ENCODE measurements around the gene SLC6A19.

SLC6A19 gene

DNA sequence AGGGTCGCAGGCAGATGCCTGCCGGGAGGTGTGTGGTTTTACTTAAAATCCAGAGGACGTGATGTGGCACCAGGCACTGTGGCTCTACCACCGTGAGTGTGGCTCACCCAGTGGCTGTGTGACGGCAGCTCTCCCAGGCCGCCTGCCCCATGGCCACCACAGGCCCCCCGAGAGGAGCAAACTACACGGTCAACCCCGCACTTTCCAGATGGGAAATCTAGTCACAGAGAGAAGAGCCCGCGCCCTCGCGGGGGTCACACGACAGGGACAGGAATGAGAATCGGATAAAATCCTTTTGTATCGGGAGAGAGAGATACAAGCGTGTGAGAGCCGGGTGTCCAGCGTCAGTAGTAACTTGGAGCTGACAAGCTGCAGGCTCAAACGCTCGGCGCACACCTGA lies 69.0 kb downstream of the SLC6A19 start:
- Histone ChIP-seq H3K4me3 (ENCODE audit: low read length in 2 of 2) (no peak overlapping the region), H3K4me1 (ENCODE audit: control insufficient read depth, insufficient read depth, low read length) (no peaks in the 10 kb centered on the region), H3K9ac (ENCODE audit: low read length in 2 of 2) (no peak overlapping the region), H3K36me3 (ENCODE audit: control insufficient read depth in 2 of 2, insufficient read depth in 2 of 2, low read length in 2 of 2) (no peaks in the 10 kb centered on the region), H3K9me3 (ENCODE audit: control insufficient read depth in 2 of 2, low read length in 2 of 2) (no peaks in the 10 kb centered on the region), H3K27me3 (ENCODE audit: control insufficient read depth in 1 of 2, insufficient read depth in 2 of 2, low read length in 2 of 2) (no peaks in the 10 kb centered on the region), H3K27ac (ENCODE audit: low read length) (no peak overlapping the region)

GRCh38 chr5:1270933-1271914 lies 69.8 kb downstream of the SLC6A19 start:
- Histone ChIP-seq H3K27ac (ENCODE audit: low read length) (no peak overlapping the region), H3K27me3 (ENCODE audit: control insufficient read depth in 1 of 2, insufficient read depth in 2 of 2, low read length in 2 of 2) (no peaks in the 10 kb centered on the region), H3K4me3 (ENCODE audit: low read length in 2 of 2) (no peak overlapping the region), H3K9ac (ENCODE audit: low read length in 2 of 2) (no peak overlapping the region), H3K36me3 (ENCODE audit: control insufficient read depth in 2 of 2, insufficient read depth in 2 of 2, low read length in 2 of 2) (no peaks in the 10 kb centered on the region), H3K4me1 (ENCODE audit: control insufficient read depth, insufficient read depth, low read length) (no peaks in the 10 kb centered on the region), H3K9me3 (ENCODE audit: control insufficient read depth in 2 of 2, low read length in 2 of 2) (no peaks in the 10 kb centered on the region)

- Histone ChIP-seq H3K27ac (ENCODE audit: low read length) (no peak overlapping the region), H3K9ac (ENCODE audit: low read length in 2 of 2) (no peak overlapping the region), H3K4me3 (ENCODE audit: low read length in 2 of 2) (no peak overlapping the region), H3K4me1 (ENCODE audit: control insufficient read depth, insufficient read depth, low read length) (no peaks in the 10 kb centered on the region), H3K27me3 (ENCODE audit: control insufficient read depth in 1 of 2, insufficient read depth in 2 of 2, low read length in 2 of 2) (no peaks in the 10 kb centered on the region), H3K9me3 (ENCODE audit: control insufficient read depth in 2 of 2, low read length in 2 of 2) (no peaks in the 10 kb centered on the region), H3K36me3 (ENCODE audit: control insufficient read depth in 2 of 2, insufficient read depth in 2 of 2, low read length in 2 of 2) (no peaks in the 10 kb centered on the region)
These were observed 70.8 kb downstream of the SLC6A19 start for GRCh38 chr5:1272201-1272600.

GRCh38 chr5:1273745-1274144 lies 72.3 kb downstream of the SLC6A19 start:
- H3K4me3 ChIP-seq (ENCODE audit: low read length in 2 of 2) = no peak overlapping the region

GRCh38 chr5:1274471-1274870 lies 73.1 kb downstream of the SLC6A19 start:
- Histone ChIP-seq H3K27ac (ENCODE audit: low read length) (no peak overlapping the region), H3K4me1 (ENCODE audit: control insufficient read depth, insufficient read depth, low read length) (no peaks in the 10 kb centered on the region), H3K9me3 (ENCODE audit: control insufficient read depth in 2 of 2, low read length in 2 of 2) (peaks cover 0 to 7% of the 10 kb centered on the region in 2 donors), H3K4me3 (ENCODE audit: low read length in 2 of 2) (no peak overlapping the region), H3K27me3 (ENCODE audit: control insufficient read depth in 1 of 2, insufficient read depth in 2 of 2, low read length in 2 of 2) (no peaks in the 10 kb centered on the region), H3K9ac (ENCODE audit: low read length in 2 of 2) (no peak overlapping the region), H3K36me3 (ENCODE audit: control insufficient read depth in 2 of 2, insufficient read depth in 2 of 2, low read length in 2 of 2) (no peaks in the 10 kb centered on the region)

More at GRCh38 chr5:1273745-1274144, 72.3 kb downstream of the SLC6A19 start:
- H3K36me3 ChIP-seq (ENCODE audit: control insufficient read depth in 2 of 2, insufficient read depth in 2 of 2, low read length in 2 of 2) = no peaks in the 10 kb centered on the region
- H3K9ac ChIP-seq (ENCODE audit: low read length in 2 of 2) = no peak overlapping the region
- no peaks in the 10 kb centered on the region for H3K4me1 ChIP-seq (ENCODE audit: control insufficient read depth, insufficient read depth, low read length)
- H3K9me3 ChIP-seq (ENCODE audit: control insufficient read depth in 2 of 2, low read length in 2 of 2) = peaks cover 0 to 7% of the 10 kb centered on the region in 2 donors
- no peak overlapping the region for H3K27ac ChIP-seq (ENCODE audit: low read length)
- H3K27me3 ChIP-seq (ENCODE audit: control insufficient read depth in 1 of 2, insufficient read depth in 2 of 2, low read length in 2 of 2) = no peaks in the 10 kb centered on the region
